Coronary artery (tissue), 2 donors: ENCODE measurements around the gene CHP2.

Source experiments
- DNase-seq: peaks from one replicate; pipeline ENCODE4 v3.0.0-alpha.2; 2017; ENCODE audit warnings: low spot score
- H3K27ac ChIP-seq, 2 donors: fragments of 200-600 bp; sonication (generic); one replicate each; pipeline ENCODE4 v1.5.1; 2016 to 2019
- H3K4me3 ChIP-seq: fragments of 200-600 bp; sonication (generic); 2 replicates; pipeline ENCODE4 v1.5.1; 2016; ENCODE audit warnings: mild to moderate bottlenecking, moderate library complexity
- TF ChIP-seq, protein P1 (sequence below): fragments of 200-600 bp; sonication (generic); IDR thresholded peaks from one replicate; pipeline ENCODE4 v1.5.1; 2019; ENCODE audit warnings: antibody characterized with exemption

The CHP2 gene

DNA sequence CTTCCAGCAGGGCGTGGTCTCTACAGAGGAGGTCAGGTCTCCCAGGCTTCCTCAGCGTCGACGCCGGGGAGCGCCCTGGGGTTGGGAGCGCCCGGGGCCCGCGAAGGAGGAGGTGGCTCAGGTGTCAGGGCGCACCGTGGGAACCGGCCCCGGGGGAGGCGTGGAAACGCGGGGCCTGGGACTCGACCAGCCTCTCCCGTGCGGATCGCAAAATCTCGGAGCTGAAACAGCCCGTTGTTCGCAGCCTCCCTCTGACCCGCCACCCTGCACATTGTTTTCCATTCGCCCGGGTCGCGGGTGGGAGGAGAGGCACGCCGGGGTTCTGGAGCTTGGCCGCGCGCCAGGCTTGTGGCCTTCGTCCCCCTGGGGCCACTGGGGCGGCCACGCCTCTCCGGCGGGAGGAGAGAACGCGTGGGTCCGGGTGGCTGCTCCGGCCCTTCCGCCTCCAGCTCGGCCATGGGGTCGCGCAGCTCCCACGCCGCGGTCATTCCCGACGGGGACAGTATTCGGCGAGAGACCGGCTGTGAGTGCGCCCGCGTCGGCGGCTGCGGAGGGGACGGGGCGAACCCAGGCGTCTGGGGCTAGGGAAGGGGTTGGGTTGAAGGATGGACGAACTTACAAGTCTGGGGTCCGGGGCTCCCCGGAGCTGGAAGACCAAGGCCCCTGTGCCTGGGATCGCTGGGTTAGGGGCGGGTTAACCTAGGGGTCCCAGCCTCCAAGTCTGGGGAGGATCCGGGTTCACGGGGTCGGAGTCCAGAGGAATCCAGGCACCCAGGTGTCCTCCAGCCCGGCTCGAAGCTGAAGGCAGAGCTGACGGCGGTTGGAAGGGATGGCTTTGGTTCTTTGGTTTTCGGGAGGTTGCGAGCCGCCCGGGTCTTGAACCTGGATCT is at the start of gene CHP2:
CHP2 (plus strand) TSS at position 433 of the 890 bp plus-strand sequence; CDS start at position 457, 24 bp downstream.
- TF ChIP-seq, protein P1, sequence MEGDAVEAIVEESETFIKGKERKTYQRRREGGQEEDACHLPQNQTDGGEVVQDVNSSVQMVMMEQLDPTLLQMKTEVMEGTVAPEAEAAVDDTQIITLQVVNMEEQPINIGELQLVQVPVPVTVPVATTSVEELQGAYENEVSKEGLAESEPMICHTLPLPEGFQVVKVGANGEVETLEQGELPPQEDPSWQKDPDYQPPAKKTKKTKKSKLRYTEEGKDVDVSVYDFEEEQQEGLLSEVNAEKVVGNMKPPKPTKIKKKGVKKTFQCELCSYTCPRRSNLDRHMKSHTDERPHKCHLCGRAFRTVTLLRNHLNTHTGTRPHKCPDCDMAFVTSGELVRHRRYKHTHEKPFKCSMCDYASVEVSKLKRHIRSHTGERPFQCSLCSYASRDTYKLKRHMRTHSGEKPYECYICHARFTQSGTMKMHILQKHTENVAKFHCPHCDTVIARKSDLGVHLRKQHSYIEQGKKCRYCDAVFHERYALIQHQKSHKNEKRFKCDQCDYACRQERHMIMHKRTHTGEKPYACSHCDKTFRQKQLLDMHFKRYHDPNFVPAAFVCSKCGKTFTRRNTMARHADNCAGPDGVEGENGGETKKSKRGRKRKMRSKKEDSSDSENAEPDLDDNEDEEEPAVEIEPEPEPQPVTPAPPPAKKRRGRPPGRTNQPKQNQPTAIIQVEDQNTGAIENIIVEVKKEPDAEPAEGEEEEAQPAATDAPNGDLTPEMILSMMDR = no peak
- DNase-seq = no peak
- Histone ChIP-seq H3K4me3 (peak within 1 kb of the TSS; percentile 52), H3K27ac (no peak within 1 kb of the TSS)

DNA sequence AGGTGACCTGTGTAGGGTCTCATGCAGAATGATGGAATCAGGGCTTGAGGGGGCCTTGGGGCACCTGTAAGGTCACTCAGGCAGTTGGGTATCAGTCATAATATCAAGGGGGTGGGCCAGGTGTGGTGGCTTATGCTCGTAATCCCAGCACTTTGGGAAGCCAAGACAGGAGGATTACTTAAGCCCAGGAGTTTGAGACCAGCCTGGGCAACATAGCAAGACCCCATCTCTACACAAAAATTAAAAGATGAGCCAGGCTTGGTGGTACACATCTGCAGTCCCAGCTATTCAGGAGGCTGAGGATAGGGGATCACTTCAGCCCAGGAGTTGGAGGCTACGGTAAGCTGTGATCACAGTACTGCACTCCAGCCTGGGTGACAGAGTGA is 49.3 kb upstream of the CHP2 start:
- TF ChIP-seq, protein P1 = no peak
- DNase-seq = no peak
- H3K27ac ChIP-seq = no peak overlapping the region
- H3K4me3 ChIP-seq = no peak overlapping the region

DNA sequence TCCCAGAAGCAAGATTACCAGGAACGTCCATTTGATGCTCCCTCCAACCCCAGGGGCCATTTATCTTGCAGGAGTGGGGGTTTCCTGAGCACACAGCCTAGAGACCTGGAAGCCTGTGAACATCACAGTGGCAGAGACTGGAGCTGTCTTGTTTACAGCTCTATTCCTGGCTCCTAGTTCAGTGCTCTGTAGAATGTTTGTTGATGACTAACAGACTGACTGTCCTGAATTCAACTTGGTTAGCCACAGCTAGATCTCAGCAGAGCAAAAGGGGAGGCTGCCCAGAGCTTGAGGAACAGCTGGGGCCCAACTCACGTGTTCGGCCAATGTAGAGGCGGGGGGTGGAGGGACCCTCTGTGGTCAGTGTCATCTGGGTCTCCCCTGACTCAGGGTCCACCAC is 48.4 kb upstream of the CHP2 start:
- Histone ChIP-seq H3K4me3 (no peak overlapping the region), H3K27ac (no peak overlapping the region)
- no peak for DNase-seq
- TF ChIP-seq, protein P1 = no peak

DNA sequence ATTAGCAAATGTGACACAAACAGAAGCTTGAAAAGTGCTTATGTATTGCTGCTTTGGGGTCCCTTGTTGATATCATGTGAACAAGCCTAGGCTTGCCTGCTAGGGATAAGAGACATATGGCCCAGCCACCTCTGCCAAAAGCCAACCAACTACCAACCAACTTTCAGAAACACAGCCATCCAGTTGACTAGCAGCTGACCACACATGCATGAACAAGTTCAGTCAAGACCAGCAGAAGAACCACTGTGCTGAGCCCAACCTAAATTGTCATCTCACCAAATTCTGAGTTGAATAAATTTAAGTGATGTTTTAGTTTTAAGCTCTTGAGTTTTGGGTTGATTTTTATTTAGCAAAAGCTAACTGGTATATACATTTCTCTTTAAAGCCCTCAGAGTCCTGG is 45.3 kb upstream of the CHP2 start:
- DNase-seq = no peak
- H3K27ac ChIP-seq = no peak overlapping the region
- TF ChIP-seq, protein P1 = no peak
- H3K4me3 ChIP-seq = no peak overlapping the region

DNA sequence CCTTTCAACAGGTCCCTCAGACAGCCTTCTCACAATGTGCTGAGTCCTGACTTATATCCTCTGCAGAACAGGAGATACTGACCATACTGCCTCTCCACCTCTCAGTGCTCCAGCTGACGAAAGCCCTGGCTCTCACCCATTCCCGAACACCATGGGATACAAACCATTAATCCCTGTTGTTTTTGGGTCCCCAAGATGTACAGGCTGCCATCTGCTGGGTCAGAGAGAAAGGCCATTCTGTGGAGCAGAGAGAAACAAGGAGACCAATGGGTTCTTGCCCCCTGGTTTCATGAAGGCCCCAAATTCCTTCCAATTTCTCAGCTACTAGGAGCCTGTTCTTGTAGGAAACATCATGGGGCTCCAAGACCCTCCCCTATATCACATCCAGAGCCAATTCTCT is 44.8 kb upstream of the CHP2 start:
- DNase-seq = no peak
- TF ChIP-seq, protein P1 = no peak
- H3K27ac ChIP-seq = no peak overlapping the region
- no peak overlapping the region for H3K4me3 ChIP-seq

DNA sequence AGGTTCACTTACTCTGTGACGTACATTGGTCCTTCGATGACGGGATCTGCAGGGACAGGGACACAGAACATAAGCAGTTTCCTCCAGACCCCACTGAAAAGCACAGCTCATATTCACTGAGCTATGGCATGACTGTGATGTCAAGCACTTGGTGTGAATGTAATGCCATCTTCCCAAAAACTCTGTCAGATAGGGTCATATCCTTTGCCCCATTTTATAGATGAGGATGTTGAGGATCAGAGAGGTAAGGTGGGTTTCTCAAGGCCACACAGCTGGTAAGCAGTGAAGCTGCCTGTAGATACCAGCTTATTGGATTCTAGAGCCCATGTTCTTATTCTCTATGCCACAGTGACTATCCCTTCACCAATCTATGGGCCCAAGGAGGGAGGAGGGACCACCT is 44.3 kb upstream of the CHP2 start:
- TF ChIP-seq, protein P1 = no peak
- no peak overlapping the region for H3K27ac ChIP-seq
- no peak overlapping the region for H3K4me3 ChIP-seq
- DNase-seq = no peak

DNA sequence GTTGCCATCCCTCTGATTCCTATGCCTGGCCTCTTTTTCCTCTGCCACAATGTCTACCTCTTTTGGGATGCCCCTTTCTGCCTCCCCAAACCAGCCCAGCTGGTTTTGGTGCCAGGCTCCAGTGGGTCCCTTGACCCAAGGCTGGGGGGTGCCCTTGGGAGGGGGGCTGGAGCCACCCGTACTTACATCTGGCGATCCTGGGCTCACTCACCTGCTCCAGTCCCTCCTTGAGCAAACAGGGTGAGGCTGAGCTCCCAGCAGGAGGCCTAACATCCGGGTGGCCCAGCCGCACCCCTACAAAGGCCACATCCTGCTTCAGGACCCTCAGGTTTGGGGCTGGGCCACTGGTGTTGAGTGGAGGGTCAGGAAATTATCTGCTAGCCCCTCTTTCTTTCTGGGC is 43.0 kb upstream of the CHP2 start:
- Histone ChIP-seq H3K27ac (no peak overlapping the region), H3K4me3 (no peak overlapping the region)
- TF ChIP-seq, protein P1 = no peak
- DNase-seq = no peak
